NCI-H2196 treated with DMSO at 0.1 percent for 48 hours (cell line): ENCODE measurements around the gene KCND2.
A peak's percentile ranks its signal among the peaks of the same experiment; 100 is the strongest.
"Not testable (repeated sequence)": the region's sequence is repeated elsewhere in the genome, so short reads cannot be mapped to it uniquely, and the experiment has no call there.

ENCODE experiments used
- DNase-seq: peaks from one replicate; lab custom pipeline; 2025; ENCODE audit not compliant: unreplicated experiment; lab: John Stamatoyannopoulos, UW

KCND2 gene

DNA sequence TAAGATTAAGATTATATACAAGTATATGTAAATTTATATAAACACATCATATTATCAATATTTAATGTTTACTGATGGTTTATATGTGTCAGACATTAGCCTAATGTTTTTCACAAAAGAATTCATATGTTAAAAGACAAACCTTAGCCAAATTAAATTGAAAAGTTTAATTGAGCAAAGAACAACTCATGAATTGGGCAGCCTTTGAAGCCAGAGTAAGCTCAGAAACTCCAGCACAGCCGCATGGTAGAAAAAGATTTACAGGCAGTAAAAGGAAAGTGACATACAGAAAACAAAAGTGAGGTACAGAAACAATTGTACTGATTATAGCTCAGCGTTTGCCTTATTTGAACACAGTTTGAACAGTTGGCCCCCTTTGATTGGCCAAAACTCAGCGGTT is 460.9 kb downstream of the KCND2 start:
- DNase-seq, result no peak

DNA sequence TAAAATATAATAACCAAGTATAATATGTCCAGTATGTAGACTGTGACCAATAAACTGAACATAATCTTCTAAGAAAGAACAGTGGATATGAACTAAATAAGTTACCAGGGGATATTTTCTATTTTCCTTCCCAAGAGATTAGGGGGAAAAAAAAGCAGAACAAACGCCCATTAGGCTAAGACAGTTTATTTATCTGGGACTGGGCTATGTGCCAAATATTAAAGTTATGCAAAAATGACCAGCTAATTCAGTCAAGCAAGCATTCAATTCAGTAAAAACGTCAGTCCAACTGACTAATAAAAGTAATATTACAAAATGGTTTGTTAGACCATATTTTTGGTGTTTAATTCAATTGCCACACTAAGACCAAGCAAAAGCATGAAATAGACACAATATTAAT is 462.8 kb downstream of the KCND2 start:
- DNase-seq, result no peak

DNA sequence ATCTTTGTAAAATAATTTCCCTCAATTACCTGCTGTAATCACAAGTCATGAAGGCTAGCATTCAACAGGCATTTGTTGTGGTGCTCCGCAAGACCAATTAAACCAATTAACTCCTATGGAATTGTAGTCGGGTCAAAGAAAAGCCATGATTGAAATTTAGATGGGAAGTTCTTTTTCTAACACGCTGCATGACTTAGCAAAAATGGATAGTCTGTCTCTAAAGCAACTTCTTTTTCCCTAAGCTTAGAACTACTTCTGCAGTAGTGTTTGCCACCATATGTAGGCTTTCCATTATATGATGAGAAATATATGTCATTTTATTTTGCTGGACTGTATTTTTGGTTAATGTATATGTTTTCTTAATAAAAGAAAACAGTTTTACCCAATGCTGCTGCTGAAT is 465.8 kb downstream of the KCND2 start:
- DNase-seq, result no peak

DNA sequence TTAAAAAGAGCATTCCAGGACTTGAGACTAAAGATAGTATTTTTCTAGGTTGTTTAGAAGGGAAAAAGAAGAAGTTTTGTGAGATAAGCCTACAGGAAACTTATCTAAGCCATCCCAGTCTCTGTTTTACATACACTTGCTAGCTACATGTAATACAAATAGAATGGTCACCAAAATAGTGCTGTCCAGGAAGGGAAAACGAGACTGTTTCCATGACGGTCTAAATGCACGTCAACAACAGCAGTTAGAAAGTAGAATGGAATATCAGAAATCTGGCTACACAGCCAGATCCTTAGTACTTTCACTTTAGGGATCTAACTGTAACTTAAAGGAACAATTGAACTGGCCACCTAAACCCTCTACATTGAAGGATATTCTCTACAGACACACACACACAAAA is 467.4 kb downstream of the KCND2 start:
- DNase-seq, result peak; percentile 32

DNA sequence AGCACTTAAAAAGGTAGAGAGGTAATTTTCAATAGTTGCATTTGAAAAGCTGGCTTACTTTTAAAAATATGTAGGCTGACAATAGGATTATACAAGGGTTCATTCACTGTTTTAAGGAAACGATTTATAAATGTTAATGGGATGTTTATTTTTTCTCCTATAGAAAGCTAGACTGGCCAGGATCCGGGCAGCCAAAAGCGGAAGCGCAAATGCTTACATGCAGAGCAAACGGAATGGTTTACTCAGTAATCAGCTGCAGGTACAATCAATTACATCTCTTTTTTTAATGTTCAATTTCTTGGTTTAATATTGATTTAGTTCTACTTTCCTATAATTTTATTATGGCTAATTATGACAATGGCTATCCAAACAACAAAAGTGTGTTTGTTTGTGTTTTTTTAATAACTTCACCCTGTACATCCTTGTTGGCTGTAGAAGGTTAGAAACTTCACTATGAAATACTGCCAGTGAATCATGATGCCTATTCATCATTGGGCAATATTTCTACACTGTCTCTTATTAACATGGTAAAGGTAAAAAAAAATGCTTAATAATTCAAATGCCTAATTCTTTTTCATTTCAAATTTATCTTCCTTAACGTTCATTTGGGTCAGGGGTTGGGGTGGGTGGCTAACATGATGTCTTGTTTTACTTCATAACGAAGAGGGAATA is 468.5 kb downstream of the KCND2 start:
- peak; percentile 29 for DNase-seq

DNA sequence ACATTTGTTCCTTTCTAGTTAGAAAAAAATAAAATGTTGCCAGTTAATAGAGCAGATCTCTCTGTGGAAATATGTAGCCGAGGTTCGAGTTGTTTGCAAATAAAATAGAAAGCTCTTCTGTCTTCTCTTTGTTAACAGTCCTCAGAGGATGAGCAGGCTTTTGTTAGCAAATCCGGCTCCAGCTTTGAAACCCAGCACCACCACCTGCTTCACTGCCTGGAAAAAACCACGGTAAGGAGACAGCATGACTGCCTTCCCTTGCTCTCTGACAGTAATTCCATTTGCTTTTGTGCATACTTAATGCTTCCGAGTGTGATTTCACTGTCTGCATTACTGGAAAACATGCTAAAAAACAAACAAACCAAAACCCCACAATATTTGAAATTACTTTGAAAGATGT is 469.4 kb downstream of the KCND2 start:
- DNase-seq, result peak; percentile 78

DNA sequence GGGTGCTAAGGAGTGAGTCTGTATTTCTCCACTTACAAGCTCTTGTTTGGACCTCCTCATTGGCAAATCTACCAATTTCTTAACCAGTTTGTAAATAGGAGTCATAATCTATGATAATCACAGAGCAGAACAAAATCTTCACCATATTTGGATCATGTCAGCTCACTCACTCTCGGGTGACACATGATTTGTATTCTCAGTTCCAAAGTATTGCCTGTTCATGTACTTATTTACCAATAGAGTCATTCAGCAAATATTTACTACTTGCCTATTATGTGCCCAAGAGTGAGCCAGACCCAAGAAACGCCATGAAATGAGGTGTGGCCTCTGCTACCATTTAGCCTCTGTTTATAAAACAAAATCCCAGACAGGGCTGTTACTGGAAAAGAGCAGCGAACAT is 470.2 kb downstream of the KCND2 start:
- peak; percentile 78 for DNase-seq

DNA sequence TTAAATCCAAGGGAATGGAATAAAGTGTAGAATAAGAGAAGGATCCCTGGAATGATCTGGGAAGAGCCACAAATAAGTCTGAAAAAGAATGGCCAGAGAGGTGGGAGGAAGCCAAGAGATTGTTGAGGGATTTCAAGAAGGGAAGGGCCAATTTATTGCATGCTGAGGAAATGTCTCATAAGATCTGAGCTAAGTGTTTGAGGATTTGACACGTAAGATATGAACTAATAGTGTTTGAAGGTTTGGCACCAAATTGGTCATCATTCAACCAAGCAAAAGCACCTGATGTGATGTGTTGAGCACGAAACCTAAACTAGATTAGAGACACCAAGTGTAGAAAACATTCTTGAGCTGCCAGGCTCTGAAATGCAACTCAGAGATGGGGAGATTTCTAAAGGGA is 487.1 kb downstream of the KCND2 start:
- DNase-seq, result no peak

DNA sequence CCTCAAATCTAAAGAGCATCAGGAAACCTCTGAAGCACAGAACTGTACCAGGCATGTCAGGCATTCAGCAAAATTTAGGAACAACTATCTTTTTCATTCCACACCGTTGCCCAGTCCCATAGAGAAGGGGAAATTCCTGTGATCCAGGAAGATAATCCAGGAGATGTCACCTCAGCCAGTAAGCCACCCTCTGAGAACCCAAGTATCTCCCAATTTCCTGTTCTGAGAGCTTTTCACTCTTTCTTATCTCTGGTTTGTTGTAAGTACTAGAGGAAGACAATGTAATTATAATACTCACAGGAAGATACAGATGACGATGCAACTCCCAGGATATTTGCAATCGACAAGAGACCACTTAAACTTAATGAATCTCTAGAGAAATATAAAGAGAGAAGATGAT is 487.9 kb downstream of the KCND2 start:
- no peak for DNase-seq

DNA sequence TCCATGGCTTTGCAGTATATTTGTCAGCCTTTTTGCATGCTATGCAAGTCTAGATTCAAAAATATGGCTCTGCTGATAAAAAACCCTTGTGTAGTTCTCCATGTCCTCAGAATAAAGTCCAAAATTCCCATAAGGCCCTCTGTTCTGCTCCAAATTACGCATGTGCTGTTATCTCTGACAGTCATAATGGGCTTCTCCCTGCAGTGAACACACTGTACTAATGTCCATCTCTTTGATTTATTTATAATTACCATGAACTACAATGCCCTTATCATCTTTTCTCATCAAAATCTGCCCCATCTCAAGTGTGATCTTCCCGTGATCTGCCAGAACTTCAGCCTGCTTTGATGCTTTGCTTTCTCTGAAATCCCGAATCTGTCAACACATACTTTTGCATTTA is 497.2 kb downstream of the KCND2 start:
- DNase-seq, result no peak

DNA sequence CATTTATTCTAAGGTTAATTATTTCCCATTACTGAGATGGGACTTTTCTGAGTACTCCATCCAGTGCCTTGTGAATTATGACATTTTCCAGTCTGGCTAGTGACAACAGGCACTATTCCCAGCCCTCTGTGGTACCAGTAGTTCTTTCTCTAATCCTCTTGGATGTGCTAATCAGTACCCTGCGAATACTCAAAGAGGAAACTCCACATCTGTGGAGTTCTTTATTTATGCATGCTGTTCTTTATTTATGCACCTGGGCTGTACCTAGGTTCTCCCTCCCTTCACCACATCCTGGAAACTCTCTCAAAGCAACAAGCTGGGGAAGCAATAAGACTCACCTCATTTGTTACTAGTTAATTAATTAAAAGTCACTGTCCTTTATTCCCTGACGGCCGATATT is 501.5 kb downstream of the KCND2 start:
- no peak for DNase-seq

DNA sequence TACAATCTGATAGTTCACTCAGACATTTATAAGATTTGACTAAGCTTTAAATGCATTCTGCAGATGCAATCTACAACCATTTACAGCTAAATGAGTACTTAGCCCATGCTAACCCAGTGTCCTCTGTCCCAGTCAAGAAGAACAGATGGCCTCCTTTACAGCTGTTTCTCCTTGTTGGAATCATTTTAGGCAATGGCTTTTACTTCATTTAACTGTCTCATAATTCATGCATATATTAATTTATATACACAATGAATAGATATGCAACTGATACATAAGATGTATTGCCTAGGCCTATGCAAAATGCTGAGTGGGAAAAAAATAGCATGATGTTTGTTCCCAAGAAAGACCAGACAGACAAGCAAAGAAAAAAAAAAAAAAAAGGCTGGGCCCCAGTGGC is 502.8 kb downstream of the KCND2 start:
- DNase-seq, result no peak

DNA sequence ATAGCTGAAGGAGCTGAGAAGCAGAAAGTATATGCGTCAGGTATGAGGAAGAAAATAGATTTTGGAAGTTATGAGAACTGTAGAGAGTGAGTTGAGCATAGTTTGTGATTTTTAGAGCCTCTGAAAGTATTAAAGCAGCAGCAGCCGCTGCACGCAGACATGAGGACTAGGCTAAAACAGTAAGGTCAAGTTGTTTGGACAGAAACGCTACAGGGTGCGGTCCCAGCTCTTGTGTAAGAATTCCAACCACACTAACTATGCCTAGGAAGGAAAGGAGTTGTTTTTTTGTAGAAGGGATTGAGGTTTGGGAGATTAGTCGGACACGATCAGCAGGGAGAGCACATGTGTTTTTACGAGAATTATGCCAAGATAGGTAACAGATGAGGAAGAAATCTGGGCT is 506.1 kb downstream of the KCND2 start:
- DNase-seq, result not testable (repeated sequence)

DNA sequence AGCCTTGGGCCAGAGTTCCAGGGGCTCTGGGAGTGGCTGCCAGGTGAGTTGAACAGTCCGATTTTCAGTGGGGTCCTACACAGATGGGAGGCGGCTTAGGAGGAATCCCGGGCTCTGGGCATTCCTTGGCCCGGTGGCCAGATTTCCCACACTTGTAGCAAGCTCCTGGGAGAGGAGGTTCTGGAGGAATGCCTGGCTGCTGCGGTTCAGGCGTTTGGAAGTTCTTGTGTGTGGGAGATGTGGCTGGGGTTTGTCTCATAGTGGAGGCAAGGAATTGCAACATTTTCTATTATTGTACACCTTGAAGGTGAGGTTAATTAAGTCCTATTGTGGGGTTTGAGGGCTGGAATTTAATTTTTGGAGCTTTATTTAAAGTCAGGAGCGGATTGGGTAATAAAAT is 507.5 kb downstream of the KCND2 start:
- DNase-seq, result not testable (repeated sequence)

DNA sequence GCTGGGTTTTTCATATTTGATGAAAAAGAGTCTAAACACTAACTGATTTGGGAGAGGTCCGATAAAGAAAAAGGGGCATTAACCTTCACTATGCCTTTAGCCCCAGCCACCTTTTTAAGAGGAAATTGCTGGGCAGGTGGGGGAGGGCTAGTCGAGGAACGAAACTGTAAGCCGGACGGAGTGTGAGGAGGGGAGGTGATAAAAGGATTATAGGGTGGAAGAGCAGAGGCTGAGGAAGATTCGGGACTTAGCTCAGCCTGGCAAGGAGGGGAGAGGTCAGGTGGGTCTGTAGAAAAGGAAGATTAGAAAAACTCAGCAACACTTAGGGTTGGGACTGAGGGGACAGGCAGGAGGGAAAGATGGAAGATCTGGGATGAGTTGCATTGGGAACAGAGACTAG is 508.0 kb downstream of the KCND2 start:
- no peak for DNase-seq

DNA sequence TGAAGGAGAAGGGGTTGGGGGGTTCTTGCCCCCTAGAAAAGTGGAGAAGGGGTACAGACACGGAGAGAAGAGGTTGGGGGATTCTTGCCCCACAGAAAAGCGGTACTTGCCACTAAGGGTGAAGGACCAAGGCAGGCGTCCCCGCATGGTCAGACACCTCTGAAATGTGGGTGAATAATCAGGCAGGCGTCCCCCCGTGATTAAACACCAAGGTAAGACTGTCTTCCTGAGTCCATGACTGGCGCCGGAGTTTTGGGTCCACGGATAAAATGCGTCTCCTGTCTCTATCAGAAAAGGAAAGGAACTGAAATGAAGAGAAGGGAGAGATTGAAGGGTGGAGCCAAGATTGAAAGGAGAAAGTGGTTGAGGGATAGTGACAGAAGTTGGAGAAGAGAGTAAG is 508.9 kb downstream of the KCND2 start:
- DNase-seq, result not testable (repeated sequence)

DNA sequence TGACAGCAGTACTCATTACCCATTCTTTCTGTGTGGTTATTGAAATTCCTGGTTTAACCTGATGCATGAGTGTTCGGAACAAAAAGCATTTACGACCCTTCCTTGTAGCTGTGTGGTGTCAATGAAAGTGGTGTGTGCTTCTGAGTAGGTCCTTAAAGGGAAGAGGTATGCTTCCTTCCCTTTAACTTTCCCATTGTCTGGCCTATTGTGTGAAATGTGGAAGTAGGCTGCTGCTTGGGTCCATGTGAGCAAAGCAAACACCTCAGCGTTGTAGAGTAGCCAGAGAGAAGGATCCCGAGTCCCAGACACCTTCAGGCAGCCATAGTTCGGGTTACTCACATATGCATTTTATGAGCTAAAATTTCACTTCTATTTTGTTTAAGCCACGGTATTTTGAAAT is 510.3 kb downstream of the KCND2 start:
- no peak for DNase-seq

DNA sequence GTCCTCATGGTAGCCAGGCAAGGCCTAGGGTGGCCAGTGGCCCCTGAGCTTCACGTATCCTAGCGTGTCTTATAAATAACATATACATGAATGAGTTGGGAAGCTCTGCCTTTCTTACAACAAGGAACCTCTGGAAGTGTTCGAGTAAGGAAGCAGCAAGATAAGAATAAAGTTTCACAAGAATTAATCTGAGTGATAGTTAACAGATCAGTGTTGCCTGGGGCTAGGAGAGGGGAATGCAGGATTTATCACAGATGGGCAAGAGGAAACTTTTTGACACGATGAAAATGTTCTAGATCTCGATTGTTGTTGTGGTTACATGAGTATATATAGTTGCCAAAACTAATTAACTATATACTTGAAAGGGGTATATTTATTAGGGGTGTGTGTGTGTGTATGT is 510.7 kb downstream of the KCND2 start:
- no peak for DNase-seq

DNA sequence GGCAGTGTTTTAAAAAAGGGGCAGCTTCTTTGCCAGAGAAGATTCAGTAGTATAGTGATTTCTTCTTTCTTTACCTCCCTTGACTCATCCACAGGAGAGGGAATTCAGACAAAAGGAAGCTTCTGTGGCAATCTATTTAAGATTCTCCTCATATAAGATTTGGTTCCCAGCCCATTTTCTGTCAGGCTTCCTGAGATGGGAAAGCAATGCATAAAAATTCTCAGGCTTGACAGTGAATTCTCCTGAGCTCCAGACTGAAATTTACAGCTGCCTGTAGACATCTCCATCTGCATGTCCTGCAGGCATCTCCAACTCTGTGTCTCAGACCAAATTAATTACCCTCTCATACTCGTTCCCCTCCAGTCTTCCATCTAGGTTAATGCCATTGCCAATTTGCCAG is 512.1 kb downstream of the KCND2 start:
- DNase-seq, result no peak

DNA sequence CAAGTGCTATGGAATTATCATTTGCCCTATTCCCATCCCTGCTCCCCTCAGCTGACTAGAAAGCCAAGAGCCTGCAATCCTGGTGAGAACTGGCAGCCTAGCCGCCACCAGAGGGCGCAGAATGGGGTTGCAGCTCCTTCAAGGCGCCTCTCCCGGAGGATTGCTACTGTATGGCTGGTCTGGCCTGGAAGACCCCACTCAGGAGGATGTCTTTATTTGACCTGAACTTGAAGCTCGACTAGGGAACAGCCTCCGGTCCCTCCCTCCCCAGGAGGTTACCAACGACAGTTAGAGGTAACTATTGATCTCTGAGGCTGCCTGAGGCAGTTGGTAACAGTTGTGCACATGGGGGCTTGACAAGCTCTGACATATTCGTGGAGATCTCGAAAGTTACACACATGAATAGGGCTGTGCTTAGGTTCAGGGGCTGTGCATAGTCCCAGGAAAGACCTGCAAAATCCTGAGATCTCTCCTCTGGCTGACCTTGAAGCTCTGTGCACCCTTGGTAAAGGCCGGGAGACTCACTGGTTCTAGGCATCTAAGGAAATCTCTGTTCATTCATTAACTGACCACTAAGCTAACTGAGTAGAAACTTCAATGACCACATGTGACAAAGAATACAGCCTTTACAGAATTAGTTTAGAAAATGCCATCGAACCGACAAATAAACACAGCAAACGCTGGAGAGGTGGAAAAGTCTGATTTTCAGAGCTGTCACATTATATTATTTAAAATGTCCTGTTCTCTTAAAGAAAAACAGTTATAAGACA is 519.3 kb downstream of the KCND2 start:
- no peak for DNase-seq

DNA sequence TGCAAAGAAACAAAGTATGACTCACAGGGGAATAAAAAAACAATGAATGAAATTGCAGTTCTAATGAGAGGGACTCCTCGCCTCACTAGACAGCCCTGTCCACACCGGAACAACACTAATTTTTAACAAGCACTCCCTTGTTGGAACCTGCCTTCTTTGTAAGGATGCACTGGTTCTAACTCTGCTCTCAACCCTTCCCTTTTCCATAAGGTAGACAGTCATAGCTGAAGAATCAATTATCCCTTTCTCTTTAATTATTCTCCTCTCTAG is 519.8 kb downstream of the KCND2 start:
- DNase-seq, result no peak

DNA sequence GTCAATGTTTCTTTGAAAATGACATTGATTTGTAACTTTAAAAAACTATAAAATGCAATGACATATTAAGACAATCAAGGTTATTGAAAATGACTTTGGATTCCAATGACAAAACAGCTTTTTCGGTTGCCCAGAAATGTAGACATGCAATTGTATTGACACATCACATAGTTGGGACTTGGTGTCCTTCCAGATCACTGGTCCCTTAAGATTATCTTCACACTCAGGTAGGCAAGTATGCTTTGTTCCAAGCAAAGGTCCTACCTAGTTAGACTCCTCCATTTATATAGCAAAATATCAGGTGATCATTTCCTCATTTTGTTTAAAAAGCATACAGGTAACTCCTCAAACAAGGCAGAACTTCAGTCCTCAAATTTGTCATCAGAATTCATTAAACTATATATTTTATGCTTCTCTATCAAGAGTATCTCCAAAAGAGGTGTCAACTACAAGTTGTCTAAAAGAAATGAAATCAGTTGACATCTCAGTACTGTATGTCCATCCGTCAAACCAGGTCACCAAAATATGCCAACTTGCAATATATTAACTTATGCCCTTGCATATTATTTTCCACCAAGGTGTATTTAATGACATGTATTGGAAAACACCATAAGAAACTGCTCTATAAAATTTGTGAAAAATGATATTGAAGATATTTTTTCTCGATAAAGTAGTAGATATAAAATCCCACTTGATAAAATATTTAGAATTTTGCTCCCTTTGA is 520.4 kb downstream of the KCND2 start:
- DNase-seq, result no peak
